Left renal pelvis (tissue), 4 donors: ENCODE results near the gene SLFN12L. TPM values are rescaled to one million over a fixed set of nuclear protein-coding genes. Genes with fewer than 3 reads are reported as not detected.
"Not testable (repeated sequence)": the region's sequence is repeated elsewhere in the genome, so short reads cannot be mapped to it uniquely, and the experiment has no call there.

ENCODE experiments used
- DNase-seq, 4 donors: peaks; one replicate each; pipeline ENCODE4 v3.0.0-alpha.2; 2013; ENCODE audit warnings: low read depth in 4 of 4, low spot score in 3 of 4
- polyA plus RNA-seq, 4 donors: library from polyadenylated mRNA; unstranded; fragments of 120-200 nt; gene quantifications; one replicate each; pipeline ENCODE4 v1.2.1, GENCODE V29; 2013; ENCODE audit not compliant: insufficient read length in 4 of 4

SLFN12L gene
- polyA plus RNA-seq = under 1 TPM; 0.12 to 0.34 (median 0.29) TPM

DNA sequence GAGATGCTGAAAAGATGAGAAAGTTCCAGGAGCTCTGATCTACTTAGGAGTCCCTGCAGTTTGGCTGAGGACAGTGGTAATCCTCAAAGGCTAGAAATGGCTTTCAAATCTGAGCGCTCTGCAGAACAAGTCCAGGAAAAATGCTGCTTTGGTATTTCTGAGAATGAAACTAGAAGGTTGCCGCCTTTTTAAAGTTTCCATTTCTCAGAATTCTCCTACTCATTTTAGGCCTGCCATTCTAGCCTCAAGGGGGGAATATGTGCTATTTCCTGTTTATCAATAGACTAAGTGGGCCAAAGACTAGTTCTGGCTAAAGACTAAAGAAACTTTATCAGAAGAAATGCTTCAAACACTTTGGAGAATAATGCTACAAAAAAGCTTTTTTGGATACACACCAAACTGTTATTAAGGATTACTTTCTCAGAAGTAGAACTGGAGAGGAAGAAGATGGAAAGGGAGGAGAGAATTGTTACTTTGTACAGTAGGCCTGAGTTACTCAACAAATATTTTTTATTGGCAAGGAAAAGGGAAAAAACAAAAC is at the start of gene SLFN12L:
Gene SLFN12L (minus strand): TSS at position 78 of the 541 bp plus-strand sequence. CDS start 15,314 bp downstream, outside the sequence.
- DNase-seq = no peak

- DNase-seq = no peak
These were observed 49.1 kb upstream of the SLFN12L start for GRCh38 chr17:35586569-35587073.

- DNase-seq = no peak
These were observed 46.6 kb upstream of the SLFN12L start for GRCh38 chr17:35584061-35584460.

GRCh38 chr17:35578929-35579432 is 41.5 kb upstream of the SLFN12L start:
- DNase-seq = no peak

- DNase-seq = peak; percentile 85 to 91 (median 89)
These were observed 40.9 kb upstream of the SLFN12L start, which contains the start of gene PEX12 for GRCh38 chr17:35578197-35578928. Gene PEX12, minus strand, starts transcription at chr17:35578571. Its CDS starts 550 bp downstream, at chr17:35578021.

DNA sequence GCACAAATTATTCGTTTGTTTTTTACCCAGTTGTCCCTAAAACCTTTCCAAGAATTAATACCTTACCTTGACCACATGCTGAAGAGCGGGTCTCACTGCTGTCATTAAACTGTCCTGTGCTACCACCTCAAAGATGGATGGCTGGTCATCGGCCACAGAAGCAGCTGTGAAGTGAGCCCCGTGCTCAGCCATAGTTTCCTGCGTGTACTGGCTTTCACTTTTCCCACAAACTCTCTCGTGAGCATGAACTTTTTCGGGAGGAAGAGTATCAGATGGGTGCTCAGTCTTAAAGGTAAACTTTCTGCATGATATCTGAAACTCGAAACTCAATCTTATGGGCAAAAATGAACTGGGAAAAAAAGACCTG is 40.3 kb upstream of the SLFN12L start:
- DNase-seq = no peak

DNA sequence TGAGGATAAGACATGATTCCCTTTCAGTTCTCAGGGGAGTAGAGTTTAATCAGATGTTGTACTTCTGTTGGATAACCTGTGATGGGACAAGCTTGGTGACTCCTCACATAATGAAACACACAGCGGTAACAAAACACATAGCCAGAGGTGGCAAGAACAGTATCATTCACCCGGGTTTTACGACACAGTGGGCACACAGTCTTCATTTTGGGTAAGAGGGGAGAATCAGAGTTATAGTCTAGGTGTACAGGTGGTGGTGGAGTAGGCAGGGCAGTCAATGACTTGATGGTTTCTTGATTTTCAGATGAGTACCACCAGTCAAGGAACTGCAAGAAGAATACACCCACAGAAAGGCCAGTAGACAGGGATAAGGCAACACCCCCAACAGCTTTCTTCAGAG is 38.3 kb upstream of the SLFN12L start:
- no peak for DNase-seq

- no peak for DNase-seq
These were observed 31.9 kb upstream of the SLFN12L start for GRCh38 chr17:35569405-35569804.

GRCh38 chr17:35568561-35568960 is 31.1 kb upstream of the SLFN12L start:
- no peak for DNase-seq

DNA sequence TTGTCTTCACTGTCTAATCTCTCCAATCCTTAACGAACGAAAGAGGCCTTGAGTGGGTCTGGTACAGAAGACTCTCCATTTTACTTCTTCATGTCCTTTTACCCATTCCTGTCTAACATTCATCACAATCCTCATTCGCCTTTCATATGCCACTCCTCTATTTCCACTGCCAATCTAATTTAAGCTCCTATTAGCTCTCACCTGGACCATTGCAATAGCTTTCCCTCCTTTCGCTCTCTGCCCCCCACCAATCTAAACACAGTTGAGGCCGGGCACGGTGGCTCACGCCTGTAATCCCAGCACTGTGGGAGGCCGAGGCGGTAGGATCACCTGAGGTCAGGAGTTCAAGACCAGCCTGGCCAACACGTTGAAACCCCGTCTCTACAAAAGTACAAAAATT is 29.5 kb upstream of the SLFN12L start:
- no peak for DNase-seq

DNA sequence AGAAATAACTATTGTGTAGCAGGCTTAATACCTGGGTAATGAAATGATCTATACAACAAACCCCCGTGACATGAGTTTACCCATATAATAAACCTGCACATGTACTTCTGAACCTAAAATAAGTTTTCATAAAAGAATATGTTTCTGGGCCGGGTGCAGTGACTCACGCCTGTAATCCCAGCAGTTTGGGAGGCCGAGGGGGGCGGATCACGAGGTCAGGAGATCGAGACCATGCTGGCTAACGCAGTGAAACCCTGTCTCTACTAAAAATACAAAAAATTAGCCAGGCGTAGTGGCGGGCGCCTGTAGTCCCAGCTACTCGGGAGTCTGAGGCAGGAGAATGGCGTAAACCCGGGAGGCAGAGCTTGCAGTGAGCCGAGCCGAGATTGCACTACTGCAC is 25.7 kb upstream of the SLFN12L start:
- DNase-seq = not testable (repeated sequence)

GRCh38 chr17:35560703-35561102 is 23.2 kb upstream of the SLFN12L start, which contains the start of gene SLFN14:
Gene SLFN14, minus strand, starts transcription at chr17:35560819. Its CDS starts 2,757 bp downstream, at chr17:35558062.
- no peak for DNase-seq

- DNase-seq = no peak
These were observed 22.2 kb upstream of the SLFN12L start for GRCh38 chr17:35559495-35560210.

DNA sequence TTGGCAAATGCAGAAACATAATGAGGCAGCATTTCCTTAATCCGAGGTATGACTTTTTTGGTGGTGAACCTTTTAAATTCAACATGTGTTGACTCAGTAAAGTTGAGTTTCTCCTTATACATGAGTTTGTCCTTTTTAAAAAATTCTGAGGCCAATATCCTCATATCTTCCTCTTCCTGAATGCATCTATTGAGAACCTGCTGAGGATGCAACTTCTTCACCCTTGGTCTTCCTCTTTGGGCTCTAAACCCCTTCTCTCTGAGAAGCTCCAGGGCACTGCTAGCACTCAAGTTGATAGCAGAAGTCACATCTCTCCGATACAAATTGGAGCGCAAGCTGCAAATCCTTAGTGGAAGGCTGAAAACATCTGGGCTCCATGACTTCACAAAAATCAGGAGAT is 19.9 kb upstream of the SLFN12L start:
- DNase-seq = no peak

DNA sequence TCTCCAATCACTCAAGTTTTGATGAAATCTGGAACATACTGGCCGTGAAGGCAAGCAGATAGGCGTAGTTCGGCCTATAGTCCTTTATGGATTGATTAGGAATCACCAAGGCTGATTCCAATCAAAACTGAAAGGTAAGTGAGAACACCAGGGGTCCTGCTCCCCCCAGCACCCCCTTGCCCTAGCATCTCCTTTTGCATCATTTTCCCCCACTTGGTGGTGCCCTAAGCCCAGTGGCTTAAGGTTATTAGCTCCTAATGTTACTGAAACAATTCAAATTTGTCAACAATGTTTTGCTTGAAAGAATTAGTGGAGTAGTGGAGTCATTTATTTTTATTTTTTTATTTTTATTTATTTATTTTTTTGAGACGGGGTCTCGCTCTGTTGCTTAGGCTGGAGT is 18.2 kb upstream of the SLFN12L start:
- DNase-seq = no peak

DNA sequence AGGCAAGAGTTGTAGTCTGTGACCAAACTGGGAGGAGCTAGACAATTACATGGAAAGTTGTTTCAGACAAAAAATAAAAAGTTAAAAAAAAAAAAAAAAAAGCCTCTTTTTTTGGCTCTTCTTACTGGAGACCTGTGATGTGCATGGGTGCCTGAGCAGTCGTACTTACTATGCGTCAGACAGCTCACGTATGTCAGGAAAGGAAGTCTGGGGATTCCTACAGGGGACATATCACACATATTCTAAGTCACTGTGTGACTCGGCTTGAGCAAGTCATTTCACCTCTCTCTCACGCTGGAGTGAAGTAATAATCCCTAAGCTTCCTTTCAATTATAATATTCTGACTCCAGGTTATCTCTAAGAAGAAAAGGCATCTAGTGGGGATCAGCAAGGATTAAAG is 17.2 kb upstream of the SLFN12L start:
- no peak for DNase-seq

GRCh38 chr17:35553310-35553709 is 15.8 kb upstream of the SLFN12L start:
- no peak for DNase-seq

DNA sequence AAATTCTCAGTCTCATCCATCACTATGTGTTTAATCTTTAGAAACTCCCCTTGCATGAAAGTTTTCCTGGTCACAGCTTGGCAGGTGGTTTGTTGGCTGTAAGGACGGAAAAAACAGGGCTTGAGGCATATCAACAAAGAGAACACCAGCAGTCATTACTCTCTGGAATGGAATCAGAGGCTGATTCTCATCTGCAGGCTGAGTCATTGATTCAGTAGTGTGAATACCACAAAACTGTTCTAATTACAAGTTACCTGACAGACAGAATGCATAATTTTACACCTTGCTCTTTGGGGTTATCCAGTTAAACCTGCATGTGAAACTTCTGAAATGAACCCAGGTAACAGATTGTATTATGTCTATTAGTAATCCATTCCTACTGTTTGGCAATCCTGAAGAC is 11.5 kb upstream of the SLFN12L start:
- no peak for DNase-seq

- DNase-seq = no peak
These were observed 10.8 kb upstream of the SLFN12L start for GRCh38 chr17:35548208-35548810.

DNA sequence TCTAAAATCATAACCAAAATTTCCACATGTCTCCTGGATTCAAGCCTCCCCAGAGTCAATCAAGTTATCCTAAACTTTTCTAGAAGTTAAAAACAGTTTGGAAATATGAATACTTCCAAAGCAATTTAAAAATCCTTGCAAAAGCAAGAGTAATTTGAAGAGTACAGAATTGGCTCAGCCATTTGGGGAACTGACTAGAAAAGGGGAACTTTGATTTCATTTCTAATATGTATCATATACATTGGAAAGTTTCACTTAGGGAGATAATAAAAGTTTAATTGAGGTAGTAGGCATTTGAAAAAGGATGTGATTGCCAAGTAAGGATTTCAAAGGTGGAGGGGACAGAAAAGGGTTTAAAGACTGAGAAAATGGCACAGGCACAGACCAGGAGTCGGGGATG is 9.0 kb upstream of the SLFN12L start:
- no peak for DNase-seq

DNA sequence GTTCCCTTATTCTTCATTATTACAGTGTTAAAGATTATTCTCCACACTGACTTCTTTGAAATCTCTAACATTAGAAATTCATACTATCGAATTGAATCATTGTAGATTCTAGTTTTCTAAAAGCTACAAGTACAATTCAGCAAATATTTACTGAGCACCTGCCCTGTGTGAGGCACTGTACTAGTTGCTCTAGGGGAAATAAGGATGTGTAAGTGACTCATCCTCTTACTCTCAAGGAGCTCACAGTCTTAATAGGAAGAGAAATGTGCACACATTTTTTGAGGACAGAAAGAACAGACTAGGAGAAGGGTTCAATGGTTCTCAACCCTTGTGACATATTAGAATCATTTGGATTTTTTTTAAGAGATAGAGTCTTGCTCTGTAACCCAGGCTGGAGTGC is 7.7 kb upstream of the SLFN12L start:
- no peak for DNase-seq
